Measurements from ENCODE around the gene CCL28.

GRCh38 chr5:43415935-43416802 is 4.0 kb upstream of the CCL28 start:
- TF ChIP-seq CTCF (conservative IDR thresholded peaks at IDR 0.05) (no peak), EZH2 (IDR thresholded peaks at IDR 0.05; ENCODE audit: low read depth) (no peak)
